ENCODE results near the gene TM4SF18.

- TF ChIP-seq CTCF (IDR thresholded peaks at IDR 0.05): no peak
- TF ChIP-seq EZH2phosphoT487 (IDR thresholded peaks at IDR 0.05): no peak
- TF ChIP-seq EZH2 (IDR thresholded peaks at IDR 0.05): no peak
These were observed 56.1 kb downstream of the TM4SF18 start for GRCh38 chr3:149277331-149277813.

Measured in neural progenitor cell (in vitro differentiated cells).